Kidney epithelial cell (primary cell): ENCODE data around the gene GID4. TPM values are rescaled to one million over a fixed set of nuclear protein-coding genes. Genes with fewer than 3 reads are reported as not detected.

Source experiments
- DNase-seq: peaks from one replicate; pipeline ENCODE4 v3.0.0-alpha.2; 2010; ENCODE audit warnings: low read depth
- H3K27me3 ChIP-seq: 2 replicates; pipeline ENCODE4 v1.6.0; 2011; ENCODE audit warnings: low read length; ENCODE audit not compliant: control insufficient read depth, insufficient read depth
- H3K36me3 ChIP-seq: 2 replicates; pipeline ENCODE4 v1.5.1; 2011; ENCODE audit warnings: low read length; ENCODE audit not compliant: control insufficient read depth, insufficient read depth
- H3K4me3 ChIP-seq: 2 replicates; pipeline ENCODE4 v1.5.1; 2011; ENCODE audit warnings: low read depth, mild to moderate bottlenecking, control low read depth, low read length
- CTCF ChIP-seq: IDR thresholded peaks from 2 replicates; pipeline ENCODE4 v1.5.1; 2011; ENCODE audit warnings: mild to moderate bottlenecking, moderate library complexity, low read length, control low read depth, inconsistent platforms; ENCODE audit not compliant: insufficient read depth, poor library complexity, severe bottlenecking
- total RNA-seq: library from RNA; depleted of rRNA; stranded (reverse); fragments of >200 nt; gene quantifications from 2 replicates; pipeline ENCODE4 v1.2.3, GENCODE V29; 2015

Gene GID4
- total RNA-seq, 1 donor from 2014 or later: 8.6 TPM

GRCh38 chr17:18069101-18069500 lies 29.9 kb downstream of the GID4 start:
- DNase-seq: no peak
- Histone ChIP-seq H3K4me3 (no peak overlapping the region), H3K27me3 (no peaks in the 10 kb centered on the region), H3K36me3 (no peaks in the 10 kb centered on the region)
- TF ChIP-seq CTCF: no peak

- no peaks in the 10 kb centered on the region for H3K27me3 ChIP-seq
- no peak overlapping the region for H3K4me3 ChIP-seq
- no peaks in the 10 kb centered on the region for H3K36me3 ChIP-seq
- DNase-seq: peak; percentile 16
- TF ChIP-seq CTCF: no peak
Observed at GRCh38 chr17:18070861-18071340, 31.7 kb downstream of the GID4 start.

- no peak for TF ChIP-seq CTCF
- DNase-seq: no peak
- Histone ChIP-seq H3K27me3 (no peaks in the 10 kb centered on the region), H3K4me3 (no peak overlapping the region), H3K36me3 (no peaks in the 10 kb centered on the region)
Observed at GRCh38 chr17:18071751-18072150, 32.5 kb downstream of the GID4 start.

GRCh38 chr17:18074566-18075272 lies 35.5 kb downstream of the GID4 start:
- Histone ChIP-seq H3K27me3 (no peaks in the 10 kb centered on the region), H3K4me3 (no peak overlapping the region), H3K36me3 (no peaks in the 10 kb centered on the region)
- no peak for DNase-seq
- TF ChIP-seq CTCF: no peak

- H3K27me3 ChIP-seq: no peaks in the 10 kb centered on the region
- no peak for DNase-seq
- no peaks in the 10 kb centered on the region for H3K36me3 ChIP-seq
- H3K4me3 ChIP-seq: no peak overlapping the region
- TF ChIP-seq CTCF: no peak
Observed at GRCh38 chr17:18076936-18077335, 37.7 kb downstream of the GID4 start.

- no peak for TF ChIP-seq CTCF
Observed at GRCh38 chr17:18079543-18079942, 40.3 kb downstream of the GID4 start.

More at GRCh38 chr17:18079543-18079942, 40.3 kb downstream of the GID4 start:
- DNase-seq: no peak
- no peak overlapping the region for H3K4me3 ChIP-seq
- H3K27me3 ChIP-seq: no peaks in the 10 kb centered on the region
- H3K36me3 ChIP-seq: no peaks in the 10 kb centered on the region
